Fibroblast of pulmonary artery (primary cell): Measurements from ENCODE around the gene MAST3.

Source experiments
- DNase-seq: peaks from one replicate; pipeline ENCODE4 v3.0.0-alpha.2; 2010; ENCODE audit warnings: low read depth
- H3K4me3 ChIP-seq: replicated peaks from 2 replicates; pipeline ENCODE4 v1.5.1; 2011; ENCODE audit warnings: low read depth, mild to moderate bottlenecking, control low read depth, low read length, moderate library complexity
- CTCF ChIP-seq: IDR thresholded peaks from 2 replicates; pipeline ENCODE4 v1.5.1; 2011; ENCODE audit warnings: mild to moderate bottlenecking, control low read depth, low read length, inconsistent platforms; ENCODE audit errors: missing control alignments

The MAST3 gene

DNA sequence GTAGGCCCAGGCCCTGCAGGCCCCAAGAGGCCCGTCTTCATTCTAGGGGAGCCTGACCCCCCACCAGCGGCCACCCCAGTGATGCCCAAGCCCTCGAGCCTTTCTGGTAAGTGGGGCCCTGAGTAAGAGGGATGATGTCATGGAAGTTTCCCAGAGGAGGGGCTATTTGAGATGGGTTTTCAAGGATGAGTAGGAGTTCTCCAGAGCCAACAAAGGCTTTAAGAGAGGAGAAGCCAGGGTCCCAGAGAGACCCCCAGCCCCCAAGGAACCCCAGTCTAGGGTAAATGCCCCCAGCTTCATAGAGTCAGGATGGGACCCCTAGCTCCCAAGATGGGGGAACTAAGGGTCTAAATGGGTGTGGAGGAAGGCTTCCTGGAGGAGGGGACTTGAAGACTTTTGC is 46.3 kb downstream of the MAST3 start:
- no peak for TF ChIP-seq CTCF
- DNase-seq = no peak
- H3K4me3 ChIP-seq = no peak overlapping the region

GRCh38 chr19:18144361-18144760 is 46.8 kb downstream of the MAST3 start:
- TF ChIP-seq CTCF = no peak
- H3K4me3 ChIP-seq = no peak overlapping the region
- no peak for DNase-seq

GRCh38 chr19:18144906-18145305 is 47.3 kb downstream of the MAST3 start:
- no peak for DNase-seq
- no peak for TF ChIP-seq CTCF
- H3K4me3 ChIP-seq = no peak overlapping the region

DNA sequence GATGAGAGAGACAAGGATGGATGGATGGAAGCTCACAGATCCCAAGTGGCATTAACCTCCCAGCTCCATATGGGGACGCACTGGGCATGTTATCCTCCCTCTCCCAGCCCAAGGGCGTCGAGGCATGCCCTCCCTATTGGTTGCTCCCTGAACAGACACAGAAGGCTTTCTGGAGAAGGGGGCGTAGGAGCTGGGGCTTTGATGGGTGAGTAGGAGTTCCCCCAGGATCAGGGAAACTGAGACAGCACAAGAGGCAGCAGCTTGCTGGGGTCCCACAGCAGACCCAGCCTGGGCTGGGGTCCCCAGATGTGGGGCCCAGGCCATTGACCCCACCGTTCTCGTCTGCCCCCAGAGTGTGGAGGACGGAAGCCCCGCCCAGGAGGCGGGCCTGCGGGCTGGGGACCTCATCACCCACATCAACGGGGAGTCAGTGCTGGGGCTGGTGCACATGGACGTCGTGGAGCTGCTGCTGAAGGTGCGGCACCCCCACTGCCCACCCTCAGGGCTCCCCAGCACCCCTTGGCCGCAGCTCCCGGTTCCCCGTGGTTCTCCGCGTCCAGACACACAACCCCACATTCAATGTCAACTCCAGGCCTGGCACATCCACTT is 47.9 kb downstream of the MAST3 start:
- no peak for DNase-seq
- no peak overlapping the region for H3K4me3 ChIP-seq
- TF ChIP-seq CTCF = no peak

GRCh38 chr19:18147396-18147795 is 49.8 kb downstream of the MAST3 start:
- no peak for DNase-seq
- H3K4me3 ChIP-seq = no peak overlapping the region
- TF ChIP-seq CTCF = no peak

GRCh38 chr19:18149596-18149975 is 52.0 kb downstream of the MAST3 start:
- no peak overlapping the region for H3K4me3 ChIP-seq
- TF ChIP-seq CTCF = no peak
- no peak for DNase-seq
